ENCODE results near the gene LIN52.

DNA sequence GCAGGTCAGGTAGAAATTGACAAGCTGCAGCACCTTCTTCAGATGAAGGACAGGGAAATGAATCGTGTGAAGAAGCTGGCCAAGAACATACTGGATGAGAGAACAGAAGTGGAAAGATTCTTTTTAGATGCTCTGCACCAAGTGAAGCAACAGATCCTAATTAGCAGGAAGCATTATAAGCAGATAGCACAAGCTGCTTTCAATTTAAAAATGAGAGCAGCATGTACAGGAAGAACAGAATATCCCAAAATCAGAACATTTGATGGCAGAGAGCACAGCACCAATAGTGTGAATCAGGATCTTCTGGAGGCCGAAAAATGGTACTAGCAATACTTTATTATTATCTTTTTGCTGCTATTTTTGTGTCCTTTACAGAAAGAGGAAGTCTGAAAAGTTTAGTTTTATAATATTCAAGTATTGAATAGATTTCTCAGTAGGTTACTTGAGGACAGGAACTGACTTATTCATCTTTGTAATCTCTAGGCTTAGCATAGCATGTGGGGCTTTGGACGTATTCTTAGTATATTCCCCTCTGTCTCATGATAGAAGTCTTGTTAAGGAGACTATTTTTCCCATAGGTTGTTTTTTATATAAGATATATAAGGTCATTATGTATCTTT lies 34.8 kb upstream of the LIN52 start:
- no peak for TF ChIP-seq MYC (IDR thresholded peaks at IDR 0.05; ENCODE audit: low read depth, low read length)
- TF ChIP-seq, protein P1, sequence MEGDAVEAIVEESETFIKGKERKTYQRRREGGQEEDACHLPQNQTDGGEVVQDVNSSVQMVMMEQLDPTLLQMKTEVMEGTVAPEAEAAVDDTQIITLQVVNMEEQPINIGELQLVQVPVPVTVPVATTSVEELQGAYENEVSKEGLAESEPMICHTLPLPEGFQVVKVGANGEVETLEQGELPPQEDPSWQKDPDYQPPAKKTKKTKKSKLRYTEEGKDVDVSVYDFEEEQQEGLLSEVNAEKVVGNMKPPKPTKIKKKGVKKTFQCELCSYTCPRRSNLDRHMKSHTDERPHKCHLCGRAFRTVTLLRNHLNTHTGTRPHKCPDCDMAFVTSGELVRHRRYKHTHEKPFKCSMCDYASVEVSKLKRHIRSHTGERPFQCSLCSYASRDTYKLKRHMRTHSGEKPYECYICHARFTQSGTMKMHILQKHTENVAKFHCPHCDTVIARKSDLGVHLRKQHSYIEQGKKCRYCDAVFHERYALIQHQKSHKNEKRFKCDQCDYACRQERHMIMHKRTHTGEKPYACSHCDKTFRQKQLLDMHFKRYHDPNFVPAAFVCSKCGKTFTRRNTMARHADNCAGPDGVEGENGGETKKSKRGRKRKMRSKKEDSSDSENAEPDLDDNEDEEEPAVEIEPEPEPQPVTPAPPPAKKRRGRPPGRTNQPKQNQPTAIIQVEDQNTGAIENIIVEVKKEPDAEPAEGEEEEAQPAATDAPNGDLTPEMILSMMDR (IDR thresholded peaks at IDR 0.05; ENCODE audit: extremely low read depth in 1 of 2, insufficient read depth in 1 of 2, low read depth in 1 of 2, low read length in 2 of 2): no peak
- no peak for TF ChIP-seq POLR2A (IDR thresholded peaks at IDR 0.05; ENCODE audit: low read depth, low read length)
- TF ChIP-seq EZH2 (IDR thresholded peaks at IDR 0.05; ENCODE audit: borderline replicate concordance, low read depth, low read length, severe bottlenecking): no peak

All from endothelial cell of umbilical vein (primary cell).